ENCODE data around the gene MARK3.

DNA sequence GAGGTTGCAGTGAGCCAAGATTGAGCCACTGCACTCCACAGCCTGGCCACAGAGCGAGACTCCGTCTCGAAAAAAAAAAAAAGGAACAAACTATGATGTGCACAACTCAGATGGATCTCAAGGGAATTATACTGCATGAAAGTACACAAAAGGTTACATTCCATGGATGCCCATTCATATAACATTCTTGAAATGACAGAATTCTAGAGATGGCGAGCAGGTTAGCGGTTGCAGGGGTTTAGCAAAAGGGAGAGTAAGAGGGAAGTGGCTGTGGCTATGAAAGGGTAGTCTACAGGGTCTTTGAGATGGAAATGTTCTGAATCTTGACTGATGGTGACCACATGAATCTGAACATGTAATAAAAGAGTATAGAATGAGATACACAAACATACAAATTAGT lies 87.7 kb downstream of the MARK3 start:
- TF ChIP-seq, protein P1, sequence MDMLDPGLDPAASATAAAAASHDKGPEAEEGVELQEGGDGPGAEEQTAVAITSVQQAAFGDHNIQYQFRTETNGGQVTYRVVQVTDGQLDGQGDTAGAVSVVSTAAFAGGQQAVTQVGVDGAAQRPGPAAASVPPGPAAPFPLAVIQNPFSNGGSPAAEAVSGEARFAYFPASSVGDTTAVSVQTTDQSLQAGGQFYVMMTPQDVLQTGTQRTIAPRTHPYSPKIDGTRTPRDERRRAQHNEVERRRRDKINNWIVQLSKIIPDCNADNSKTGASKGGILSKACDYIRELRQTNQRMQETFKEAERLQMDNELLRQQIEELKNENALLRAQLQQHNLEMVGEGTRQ (IDR thresholded peaks at IDR 0.05; ENCODE audit: low read depth, low read length) = no peak
- TF ChIP-seq, protein P1 (CRISPR knock-in tag; IDR thresholded peaks at IDR 0.05; ENCODE audit: borderline replicate concordance) = no peak
- no peak for TF ChIP-seq POLR2A (IDR thresholded peaks at IDR 0.05; ENCODE audit: insufficient read depth in 1 of 2, low read depth in 2 of 2, low read length in 2 of 2)
- no peak for TF ChIP-seq ZKSCAN1 (IDR thresholded peaks at IDR 0.05; ENCODE audit: low read length)
- no peak for TF ChIP-seq ZGPAT (CRISPR knock-in tag; IDR thresholded peaks at IDR 0.05)
- TF ChIP-seq ZBTB4 (CRISPR knock-in tag; IDR thresholded peaks at IDR 0.05; ENCODE audit: borderline replicate concordance) = no peak
- no peak for TF ChIP-seq ZSCAN21 (CRISPR knock-in tag; IDR thresholded peaks at IDR 0.05; ENCODE audit: borderline replicate concordance)
- no peak for TF ChIP-seq MTF2 (CRISPR knock-in tag; IDR thresholded peaks at IDR 0.05; ENCODE audit: borderline replicate concordance)
- TF ChIP-seq, protein P2, sequence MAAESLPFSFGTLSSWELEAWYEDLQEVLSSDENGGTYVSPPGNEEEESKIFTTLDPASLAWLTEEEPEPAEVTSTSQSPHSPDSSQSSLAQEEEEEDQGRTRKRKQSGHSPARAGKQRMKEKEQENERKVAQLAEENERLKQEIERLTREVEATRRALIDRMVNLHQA (CRISPR knock-in tag; IDR thresholded peaks at IDR 0.05) = no peak
- no peak for TF ChIP-seq KDM5A (IDR thresholded peaks at IDR 0.05; ENCODE audit: borderline replicate concordance, low read length)
- TF ChIP-seq RBM22 (optimal IDR thresholded peaks at IDR 0.05; ENCODE audit: low read length) = no peak
- TF ChIP-seq, protein P3, sequence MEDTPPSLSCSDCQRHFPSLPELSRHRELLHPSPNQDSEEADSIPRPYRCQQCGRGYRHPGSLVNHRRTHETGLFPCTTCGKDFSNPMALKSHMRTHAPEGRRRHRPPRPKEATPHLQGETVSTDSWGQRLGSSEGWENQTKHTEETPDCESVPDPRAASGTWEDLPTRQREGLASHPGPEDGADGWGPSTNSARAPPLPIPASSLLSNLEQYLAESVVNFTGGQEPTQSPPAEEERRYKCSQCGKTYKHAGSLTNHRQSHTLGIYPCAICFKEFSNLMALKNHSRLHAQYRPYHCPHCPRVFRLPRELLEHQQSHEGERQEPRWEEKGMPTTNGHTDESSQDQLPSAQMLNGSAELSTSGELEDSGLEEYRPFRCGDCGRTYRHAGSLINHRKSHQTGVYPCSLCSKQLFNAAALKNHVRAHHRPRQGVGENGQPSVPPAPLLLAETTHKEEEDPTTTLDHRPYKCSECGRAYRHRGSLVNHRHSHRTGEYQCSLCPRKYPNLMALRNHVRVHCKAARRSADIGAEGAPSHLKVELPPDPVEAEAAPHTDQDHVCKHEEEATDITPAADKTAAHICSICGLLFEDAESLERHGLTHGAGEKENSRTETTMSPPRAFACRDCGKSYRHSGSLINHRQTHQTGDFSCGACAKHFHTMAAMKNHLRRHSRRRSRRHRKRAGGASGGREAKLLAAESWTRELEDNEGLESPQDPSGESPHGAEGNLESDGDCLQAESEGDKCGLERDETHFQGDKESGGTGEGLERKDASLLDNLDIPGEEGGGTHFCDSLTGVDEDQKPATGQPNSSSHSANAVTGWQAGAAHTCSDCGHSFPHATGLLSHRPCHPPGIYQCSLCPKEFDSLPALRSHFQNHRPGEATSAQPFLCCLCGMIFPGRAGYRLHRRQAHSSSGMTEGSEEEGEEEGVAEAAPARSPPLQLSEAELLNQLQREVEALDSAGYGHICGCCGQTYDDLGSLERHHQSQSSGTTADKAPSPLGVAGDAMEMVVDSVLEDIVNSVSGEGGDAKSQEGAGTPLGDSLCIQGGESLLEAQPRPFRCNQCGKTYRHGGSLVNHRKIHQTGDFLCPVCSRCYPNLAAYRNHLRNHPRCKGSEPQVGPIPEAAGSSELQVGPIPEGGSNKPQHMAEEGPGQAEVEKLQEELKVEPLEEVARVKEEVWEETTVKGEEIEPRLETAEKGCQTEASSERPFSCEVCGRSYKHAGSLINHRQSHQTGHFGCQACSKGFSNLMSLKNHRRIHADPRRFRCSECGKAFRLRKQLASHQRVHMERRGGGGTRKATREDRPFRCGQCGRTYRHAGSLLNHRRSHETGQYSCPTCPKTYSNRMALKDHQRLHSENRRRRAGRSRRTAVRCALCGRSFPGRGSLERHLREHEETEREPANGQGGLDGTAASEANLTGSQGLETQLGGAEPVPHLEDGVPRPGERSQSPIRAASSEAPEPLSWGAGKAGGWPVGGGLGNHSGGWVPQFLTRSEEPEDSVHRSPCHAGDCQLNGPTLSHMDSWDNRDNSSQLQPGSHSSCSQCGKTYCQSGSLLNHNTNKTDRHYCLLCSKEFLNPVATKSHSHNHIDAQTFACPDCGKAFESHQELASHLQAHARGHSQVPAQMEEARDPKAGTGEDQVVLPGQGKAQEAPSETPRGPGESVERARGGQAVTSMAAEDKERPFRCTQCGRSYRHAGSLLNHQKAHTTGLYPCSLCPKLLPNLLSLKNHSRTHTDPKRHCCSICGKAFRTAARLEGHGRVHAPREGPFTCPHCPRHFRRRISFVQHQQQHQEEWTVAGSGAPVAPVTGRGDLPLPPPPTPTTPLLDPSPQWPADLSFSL (CRISPR knock-in tag; IDR thresholded peaks at IDR 0.05) = no peak
- no peak for TF ChIP-seq ZNF530 (CRISPR knock-in tag; IDR thresholded peaks at IDR 0.05; ENCODE audit: low read depth)
- TF ChIP-seq ZFYVE20 (CRISPR knock-in tag; IDR thresholded peaks at IDR 0.05; ENCODE audit: borderline replicate concordance, low read depth) = no peak
- no peak for TF ChIP-seq ZFP41 (CRISPR knock-in tag; IDR thresholded peaks at IDR 0.05; ENCODE audit: borderline replicate concordance)
